GM18511 (cell line): ENCODE data around the gene PXMP4.
"Not testable (repeated sequence)": the region's sequence is repeated elsewhere in the genome, so short reads cannot be mapped to it uniquely, and the experiment has no call there.

Experiments
- ATAC-seq: cut with Tn5 transposase; IDR thresholded peaks from one replicate; pipeline ENCODE4 v1.9.1; 2021; ENCODE audit warnings: mild to moderate bottlenecking, moderate library complexity; ENCODE audit not compliant: unreplicated experiment

The PXMP4 gene, protein sequence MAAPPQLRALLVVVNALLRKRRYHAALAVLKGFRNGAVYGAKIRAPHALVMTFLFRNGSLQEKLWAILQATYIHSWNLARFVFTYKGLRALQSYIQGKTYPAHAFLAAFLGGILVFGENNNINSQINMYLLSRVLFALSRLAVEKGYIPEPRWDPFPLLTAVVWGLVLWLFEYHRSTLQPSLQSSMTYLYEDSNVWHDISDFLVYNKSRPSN

DNA sequence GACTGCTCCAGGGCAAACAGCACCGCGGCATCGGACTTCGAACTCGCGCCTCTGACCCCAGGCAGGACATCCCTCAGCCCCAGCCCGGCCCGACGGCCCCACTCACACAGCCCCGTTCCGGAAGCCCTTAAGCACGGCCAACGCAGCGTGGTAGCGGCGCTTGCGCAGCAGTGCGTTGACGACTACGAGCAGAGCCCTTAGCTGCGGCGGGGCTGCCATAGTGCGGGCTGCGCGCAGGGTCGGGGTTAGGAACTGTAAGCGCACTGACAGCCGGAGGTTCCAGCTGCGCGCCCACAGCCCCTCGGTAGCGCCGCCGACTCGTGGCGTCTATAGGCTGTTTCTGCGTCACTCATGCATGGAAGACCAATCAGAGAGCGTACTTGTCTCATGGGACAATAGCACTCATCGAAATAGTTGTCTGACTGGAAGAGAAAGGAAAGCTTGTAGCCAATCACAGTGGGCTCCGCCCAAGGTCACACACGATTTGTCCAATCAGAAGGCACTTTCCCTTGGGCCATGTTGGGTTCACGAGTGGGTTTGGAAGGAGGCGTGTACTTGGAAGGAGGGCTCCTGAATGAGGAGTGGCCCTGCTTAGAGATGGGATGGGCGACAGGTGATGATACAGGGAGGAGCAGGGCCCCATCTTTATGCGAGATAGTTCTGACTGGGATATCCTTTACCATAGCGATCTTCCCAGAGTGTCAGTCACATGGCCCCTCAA is at the start of gene PXMP4:
PXMP4 (minus strand) TSS at position 322 of the 721 bp plus-strand sequence; CDS start at position 219, 103 bp downstream.
- ATAC-seq: peak; percentile 98

DNA sequence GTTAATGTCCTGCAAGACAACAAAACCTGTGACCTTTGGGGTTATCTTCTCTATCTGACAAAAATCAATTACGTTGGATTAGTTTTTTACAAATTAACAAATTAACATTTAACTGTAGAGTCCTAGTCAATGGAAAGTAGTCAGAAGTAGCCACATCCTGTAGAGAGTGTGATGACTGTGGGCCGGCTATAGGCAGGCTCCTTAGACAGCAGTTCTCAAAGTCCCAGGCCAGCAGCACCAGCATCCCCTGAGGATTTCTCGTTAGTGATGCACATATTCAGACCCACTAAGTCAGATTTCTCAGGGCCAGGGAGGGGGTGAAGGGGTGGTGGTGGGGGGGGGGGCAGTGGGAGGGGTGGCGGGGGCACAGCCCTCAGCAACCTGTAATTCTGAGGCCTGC is 48.9 kb upstream of the PXMP4 start:
- ATAC-seq: no peak

DNA sequence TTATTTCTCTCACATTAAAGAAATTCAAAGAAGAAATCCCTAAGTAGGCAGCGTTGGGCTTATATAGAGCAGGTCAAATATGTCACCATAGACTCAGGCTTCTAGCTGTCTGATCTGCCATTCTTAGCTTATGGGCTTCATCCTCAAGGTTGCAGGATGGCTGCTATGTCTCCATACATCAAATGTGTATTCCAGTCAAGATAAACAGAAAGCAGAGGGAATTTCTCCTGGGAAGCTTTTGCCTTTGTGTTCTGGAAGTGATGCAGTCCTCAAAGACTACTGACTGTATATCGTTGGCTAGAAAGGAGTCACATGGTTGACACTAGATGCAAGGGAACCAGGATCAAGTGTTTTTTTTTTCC is 47.6 kb upstream of the PXMP4 start:
- ATAC-seq: no peak

DNA sequence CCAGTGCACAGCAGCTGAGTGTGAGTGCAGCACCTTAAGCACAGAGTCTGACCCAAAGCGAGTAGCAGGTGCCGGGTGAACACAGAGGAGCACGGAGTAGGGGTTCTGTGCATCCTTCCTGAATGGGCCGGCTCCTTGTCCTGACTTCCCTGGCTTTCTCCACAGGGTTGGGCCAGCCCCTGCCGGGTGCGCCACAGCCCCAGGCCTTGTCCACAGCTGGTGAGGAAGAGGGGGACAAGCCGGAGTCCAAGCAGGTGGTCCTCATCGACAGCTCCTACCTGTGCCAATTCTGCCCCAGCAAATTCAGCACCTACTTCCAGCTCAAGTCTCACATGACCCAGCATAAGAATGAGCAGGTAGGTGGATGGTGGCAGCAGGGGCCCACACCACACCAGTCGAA is 46.6 kb upstream of the PXMP4 start:
- ATAC-seq: no peak

DNA sequence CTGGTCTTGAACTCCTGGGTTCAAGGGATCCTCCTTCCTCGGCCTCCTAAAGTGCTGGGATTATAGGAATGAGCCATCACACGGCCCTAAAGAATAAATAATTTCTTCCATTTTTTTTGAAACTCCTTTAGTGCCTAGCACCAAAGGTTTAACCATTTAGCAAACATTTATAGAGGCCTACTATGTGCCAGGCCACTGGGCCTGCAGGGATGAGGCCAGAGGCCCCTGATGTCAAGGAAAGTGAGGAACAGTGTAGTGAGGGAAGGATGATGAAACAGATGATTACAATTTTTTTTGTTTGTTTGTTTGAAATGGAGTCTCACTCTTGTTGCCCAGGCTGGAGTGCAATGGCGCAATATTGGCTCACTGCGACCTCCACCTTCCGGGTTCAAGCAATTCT is 45.5 kb upstream of the PXMP4 start:
- ATAC-seq: no peak

DNA sequence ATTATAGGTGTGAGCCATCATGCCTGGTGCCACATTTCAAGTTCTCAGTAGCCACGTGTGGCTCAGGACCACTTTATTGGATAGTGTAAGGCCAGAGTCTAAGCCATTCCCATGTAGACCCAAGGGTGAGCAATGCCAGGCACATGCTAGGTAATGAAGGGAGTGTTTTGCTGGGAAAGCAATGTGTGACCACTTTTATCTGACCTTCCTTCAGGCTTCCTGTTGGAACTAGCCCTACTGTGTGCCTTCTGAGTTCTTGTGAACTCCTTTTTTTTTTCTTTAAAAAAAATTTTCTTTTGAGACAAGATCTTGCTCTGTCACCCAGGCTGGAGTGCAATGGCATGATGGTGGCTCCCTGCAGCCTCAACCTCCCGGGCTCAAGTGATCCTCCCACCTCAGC is 45.0 kb upstream of the PXMP4 start:
- no peak for ATAC-seq

DNA sequence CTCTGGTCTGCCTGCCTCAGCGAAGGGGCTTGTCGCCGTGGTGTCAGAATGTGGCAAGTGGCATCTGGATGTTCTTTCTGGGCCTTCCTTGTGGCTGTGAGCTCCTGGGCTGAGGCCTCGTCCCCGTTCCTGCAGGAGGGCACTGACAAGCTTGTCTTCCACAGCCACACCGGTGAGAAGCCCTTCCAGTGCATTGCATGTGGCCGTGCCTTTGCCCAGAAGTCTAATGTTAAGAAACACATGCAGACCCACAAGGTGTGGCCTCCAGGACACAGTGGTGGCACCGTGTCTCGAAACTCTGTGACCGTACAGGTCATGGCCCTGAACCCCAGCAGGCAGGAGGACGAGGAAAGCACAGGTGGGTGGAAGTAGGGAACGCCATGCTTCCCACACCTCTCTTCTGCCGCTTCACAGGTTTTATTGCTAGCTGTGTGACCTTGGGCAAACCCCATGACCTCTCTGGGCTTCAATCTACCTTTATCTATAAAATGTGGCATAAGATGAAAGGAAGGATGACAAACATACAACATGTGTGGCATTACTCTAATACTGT is 41.7 kb upstream of the PXMP4 start:
- no peak for ATAC-seq

DNA sequence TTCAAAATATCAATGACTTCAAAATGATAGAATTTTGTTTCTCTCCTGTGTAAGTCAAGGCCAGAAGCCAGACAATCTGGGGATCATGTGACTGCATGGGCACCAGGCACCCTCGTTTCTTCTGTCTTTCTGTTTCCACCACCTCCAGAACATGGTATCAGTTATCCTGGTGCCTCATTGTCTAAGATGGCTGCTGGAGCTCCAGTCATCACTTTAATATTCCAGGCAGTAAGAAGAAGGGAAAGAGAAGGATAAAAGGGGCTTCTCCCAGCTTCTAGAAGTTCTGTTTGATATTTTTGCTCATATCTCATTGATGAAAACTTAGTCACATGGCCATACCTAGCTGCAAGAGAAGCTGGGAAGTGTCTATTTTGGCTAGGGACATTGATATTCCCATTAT is 37.3 kb upstream of the PXMP4 start:
- no peak for ATAC-seq

DNA sequence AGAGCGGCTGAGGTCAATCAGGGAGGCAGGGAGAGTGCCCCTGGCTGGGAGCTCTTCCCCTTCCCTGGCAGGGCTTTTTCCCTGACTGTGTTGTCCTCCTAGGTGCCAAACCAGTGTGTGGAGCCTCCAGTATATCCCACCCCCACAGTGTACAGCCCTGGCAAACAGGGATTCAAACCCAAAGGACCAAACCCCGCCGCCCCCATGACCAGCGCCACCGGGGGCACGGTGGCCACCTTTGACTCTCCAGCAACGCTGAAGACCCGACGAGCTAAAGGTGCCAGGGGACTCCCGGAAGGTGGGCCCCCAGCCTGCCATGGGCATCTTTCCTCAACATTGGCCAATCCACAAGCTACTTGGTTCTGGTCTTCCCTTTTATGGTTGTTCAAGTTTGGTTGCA is 36.9 kb upstream of the PXMP4 start:
- ATAC-seq: no peak

DNA sequence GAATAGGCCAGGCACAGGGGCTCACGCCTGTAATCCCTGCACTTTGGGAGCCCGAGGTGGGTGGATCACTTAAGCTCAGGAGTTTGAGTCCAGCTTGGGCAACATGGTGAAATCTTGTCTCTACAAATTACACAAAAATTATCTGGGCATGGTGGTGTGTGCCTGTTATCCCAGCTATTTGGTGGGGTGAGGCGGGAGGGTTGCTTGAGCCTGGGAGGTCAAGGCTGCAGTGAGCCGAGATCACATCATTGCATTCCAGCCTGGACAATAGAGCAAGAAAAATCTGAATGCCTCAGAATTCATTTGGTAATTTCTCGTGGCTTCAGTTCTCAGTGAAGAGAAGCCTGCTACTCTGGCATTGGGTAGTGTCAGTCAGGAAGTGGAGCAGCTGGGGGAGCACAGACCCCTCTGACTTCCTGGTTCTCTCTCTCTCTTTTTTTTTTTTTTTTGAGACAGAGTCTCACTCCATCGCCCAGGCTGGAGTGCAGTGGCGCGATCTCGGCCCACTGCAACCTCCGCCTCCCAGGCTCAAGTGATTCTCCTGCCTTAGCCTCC is 35.9 kb upstream of the PXMP4 start:
- ATAC-seq: not testable (repeated sequence)

DNA sequence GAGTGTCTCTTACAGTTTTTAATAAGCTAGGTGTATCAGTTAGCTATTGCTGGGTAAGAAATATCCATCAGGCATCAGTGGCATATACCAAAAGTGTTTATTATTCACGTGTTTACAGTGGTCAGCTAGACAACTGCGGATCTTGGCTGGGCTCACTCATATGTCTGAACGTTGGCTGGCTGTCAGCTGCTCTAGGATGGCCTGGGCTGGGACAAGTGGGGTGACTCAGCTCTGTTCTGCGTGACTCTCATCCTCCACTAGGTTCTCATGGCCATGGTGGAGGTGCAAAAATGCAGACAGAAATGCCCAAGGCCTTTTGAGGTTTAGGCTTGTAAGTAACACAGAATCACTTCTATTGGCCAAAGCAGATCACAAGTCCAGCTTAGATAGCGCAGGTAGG is 33.7 kb upstream of the PXMP4 start:
- ATAC-seq: no peak

DNA sequence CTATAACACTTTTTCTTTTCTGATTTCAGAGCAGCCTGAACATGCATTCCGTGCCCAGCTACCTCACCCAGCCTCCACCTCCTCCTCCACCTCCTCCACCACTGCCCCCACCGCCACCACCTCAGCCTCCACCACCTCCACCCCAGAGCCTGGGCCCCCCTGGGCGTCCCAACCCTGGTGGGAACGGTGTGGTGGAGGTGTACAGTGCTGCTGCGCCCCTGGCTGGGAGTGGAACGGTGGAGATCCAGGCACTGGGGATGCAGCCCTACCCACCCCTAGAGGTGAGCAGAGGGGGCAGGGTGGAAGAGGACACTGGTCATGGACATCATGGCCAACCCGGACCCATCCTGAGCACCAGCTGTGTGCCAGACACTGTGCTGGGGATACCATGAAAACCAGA is 33.0 kb upstream of the PXMP4 start:
- ATAC-seq: no peak

DNA sequence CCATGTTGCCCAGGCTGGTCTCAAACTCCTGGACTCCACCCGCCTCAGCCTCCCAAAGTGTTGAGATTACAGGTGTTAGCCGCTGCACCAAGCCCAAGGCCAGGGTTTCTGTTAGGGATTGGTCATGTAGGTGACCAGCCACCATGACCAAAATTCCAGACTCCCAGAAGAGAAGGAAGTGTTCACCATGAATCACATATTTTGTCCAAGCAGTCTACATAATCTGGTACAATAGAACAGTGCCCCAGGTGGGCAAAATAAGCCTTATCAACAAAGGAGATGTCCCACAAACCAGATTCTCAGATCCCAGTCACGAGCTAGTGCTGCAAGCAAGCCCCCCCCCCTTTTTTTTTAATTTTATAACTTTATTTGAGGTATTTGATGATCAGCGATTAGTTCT is 31.7 kb upstream of the PXMP4 start:
- ATAC-seq: no peak

DNA sequence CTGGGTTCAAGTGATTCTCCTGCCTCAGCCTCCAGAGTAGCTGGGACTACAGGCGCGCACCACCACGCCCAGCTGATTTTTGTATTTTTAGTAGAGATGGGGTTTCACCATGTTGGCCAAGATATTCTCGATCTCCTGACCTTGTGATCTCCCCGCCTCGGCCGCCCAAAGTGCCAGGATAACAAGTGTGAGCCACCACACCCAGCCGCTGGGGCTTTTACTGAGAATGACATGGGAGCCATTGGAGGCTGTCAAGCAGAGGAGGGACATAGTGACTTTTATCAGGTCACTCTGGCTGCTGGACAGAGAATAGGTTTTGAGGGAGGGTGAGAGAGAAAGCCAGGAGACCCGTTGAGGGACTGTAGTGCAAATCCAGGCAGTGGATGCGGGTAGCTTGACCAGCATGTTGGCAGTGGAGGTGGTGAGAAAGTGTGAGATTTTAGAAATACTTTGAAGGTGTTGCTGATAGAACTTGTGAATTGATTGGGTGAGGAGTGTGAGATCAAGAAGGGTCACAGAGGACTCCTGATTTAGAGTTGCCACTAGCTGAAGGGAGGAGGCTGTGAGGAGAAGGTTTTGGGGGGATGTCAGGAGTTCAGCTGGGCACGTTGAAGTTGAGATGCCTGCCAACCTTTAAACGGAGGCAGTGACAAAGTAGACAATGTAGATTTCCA is 26.4 kb upstream of the PXMP4 start:
- ATAC-seq: no peak

DNA sequence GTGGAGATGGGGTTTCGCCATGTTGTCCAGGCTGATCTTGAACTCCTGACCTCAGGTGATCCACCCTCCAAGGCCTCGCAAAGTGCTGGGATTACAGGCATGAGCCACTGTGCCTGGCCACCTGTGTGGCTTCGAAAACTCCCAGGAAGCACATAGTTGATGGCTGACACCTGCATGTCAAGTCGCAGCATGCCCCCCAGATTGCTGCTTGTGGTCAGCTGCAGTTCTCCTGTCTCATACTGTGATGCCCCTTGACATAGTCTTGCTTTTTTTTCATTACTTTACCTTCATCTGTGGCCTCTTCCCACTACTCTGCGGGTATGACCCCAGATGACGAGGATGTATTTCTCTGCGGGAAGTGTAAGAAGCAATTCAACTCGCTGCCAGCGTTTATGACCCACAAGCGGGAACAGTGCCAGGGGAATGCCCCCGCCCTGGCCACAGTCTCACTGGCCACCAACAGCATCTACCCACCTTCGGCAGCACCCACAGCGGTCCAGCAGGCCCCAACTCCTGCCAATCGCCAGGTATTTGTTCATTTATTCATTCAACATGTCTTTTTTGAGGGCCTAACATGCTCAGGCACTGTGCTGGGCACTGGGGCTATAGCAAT is 24.8 kb upstream of the PXMP4 start:
- no peak for ATAC-seq

DNA sequence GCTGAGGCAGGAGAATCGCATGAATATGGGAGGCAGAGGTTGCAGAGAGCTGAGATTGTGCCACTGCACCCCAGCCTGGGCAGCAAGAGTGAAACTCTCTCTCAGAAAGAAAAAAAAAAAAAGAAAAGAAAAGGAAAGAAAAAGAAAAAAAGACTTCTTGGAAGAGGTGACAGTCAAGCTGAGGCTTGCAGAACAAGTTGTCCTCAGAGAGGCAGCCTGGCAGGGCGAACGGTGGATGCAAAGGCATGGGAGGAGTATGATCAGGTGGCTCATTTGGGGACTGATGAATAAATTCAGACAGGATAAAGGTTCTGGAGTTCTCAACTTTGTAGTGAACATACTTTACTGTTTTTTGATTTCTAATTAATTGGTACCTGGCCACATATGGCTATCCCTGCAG is 24.1 kb upstream of the PXMP4 start:
- no peak for ATAC-seq

DNA sequence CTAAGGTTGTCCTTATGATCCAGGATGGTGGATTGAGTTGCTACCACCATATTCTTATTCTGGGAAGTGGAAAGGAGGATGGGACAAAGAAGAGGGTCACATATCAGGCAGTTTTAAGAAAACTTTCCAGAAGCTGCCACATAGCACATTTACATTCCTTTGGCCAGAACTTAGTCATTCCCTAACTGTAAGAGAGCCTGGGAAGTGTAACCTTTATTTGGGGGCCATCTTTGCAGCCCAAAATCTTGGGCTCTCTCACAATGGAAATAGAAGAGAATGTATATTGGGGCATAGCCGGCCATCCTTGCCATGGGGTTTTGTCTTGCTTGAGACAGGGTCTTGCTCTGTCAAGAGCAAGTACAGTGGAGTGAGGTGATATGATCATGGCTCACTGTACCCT is 20.1 kb upstream of the PXMP4 start:
- ATAC-seq: no peak

DNA sequence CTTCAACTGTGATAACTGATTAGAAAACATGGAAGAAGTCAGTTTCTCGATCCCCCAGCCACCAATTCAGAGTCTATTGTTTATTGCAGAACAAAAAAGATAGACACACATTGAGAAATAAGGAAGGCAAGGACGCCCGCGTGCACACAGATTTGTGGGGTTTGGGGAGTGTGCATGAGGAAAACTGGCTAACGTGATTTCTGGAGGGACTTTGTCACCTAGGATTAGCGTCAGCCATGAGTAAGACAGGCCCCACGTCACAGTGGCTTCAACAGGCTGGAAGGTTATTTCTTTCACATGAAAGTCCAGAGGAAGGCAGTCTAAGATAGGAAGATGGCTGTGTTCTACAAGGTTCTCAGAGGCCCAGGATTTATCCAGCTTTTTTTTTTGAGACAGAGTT is 19.4 kb upstream of the PXMP4 start:
- no peak for ATAC-seq

DNA sequence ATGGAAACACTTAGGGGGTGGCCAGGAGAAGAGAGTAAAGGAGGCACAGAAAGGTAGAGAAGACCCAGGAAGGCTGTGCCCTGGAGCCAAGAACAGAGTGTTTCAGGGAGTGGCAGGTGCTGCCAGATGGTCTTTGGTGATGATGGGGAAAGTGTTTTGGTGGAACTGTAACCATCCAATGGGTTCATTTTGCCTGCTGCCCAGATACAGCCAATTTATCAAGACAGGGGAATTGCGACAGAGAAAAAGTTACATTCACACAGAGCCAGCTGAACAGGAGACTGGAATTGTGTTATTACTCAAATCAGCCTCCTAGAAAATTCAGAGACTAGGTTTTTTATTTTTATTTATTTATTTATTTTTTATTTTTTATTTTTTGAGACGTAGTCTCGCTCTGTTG is 16.9 kb upstream of the PXMP4 start:
- ATAC-seq: no peak

DNA sequence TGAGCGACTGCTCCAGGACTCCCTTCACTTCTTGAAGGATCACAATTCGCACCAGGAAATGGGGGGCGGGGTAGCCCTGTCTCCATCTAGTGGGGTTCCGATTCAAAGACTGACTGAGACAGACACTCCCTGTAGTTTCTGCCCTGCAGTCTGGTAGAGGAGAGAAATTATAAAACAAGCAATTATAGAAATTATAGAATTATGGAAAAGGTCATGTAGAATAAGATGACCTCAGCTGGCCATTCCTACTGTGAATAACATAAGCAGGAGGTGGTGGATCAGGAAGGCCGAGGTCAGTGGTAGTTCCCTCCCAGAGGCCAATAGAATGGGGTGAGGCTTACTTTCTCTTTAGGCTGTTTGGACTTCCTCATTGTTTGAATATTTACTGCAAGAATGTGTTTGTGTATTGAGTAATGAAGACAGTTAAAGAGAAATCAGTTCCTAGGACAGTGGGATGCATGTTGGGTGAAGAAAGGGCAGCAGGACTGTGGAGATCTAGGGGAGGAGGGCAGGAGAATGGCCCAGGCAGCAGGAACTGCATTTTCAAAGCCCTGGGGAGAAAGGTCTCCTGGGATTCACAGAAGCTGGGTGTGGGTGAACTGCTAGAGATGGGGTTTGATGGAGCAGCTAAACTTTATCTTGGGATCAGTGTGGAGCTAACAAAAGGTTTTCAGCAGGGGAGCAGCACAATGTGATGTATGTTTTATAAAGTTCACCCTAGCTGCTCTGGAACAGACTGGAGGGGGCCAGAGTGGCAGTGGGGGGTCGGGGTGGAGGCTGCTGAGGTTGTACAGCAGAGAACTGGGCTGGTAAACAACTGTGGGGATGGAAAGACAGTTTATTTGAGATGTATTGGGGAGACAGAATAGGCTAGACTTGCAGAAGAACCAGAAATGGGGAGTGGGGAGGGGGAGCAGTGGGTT is 13.8 kb upstream of the PXMP4 start:
- no peak for ATAC-seq
